Activated naive CD8-positive, alpha-beta T cell treated with anti-CD3 and anti-CD28 coated beads for 36 hours (primary cell): ENCODE measurements around the gene GIPC2. TPM values are rescaled to one million over a fixed set of nuclear protein-coding genes. Genes with fewer than 3 reads are reported as not detected.
"Not testable (repeated sequence)": the region's sequence is repeated elsewhere in the genome, so short reads cannot be mapped to it uniquely, and the experiment has no call there.

ENCODE experiments used
- DNase-seq: peaks from one replicate; pipeline ENCODE4 v3.0.0; 2021
- H3K27ac Mint-ChIP-seq: one replicate; pipeline ENCODE4 v1.8.0; 2022; ENCODE audit warnings: mild to moderate bottlenecking, moderate library complexity, mixed read lengths
- H3K27me3 Mint-ChIP-seq: one replicate; pipeline ENCODE4 v1.8.0; 2022; ENCODE audit warnings: mild to moderate bottlenecking, mixed read lengths
- H3K36me3 Mint-ChIP-seq: one replicate; pipeline ENCODE4 v1.8.0; 2021; ENCODE audit warnings: mild to moderate bottlenecking, mixed read lengths
- H3K4me1 Mint-ChIP-seq: one replicate; pipeline ENCODE4 v1.8.0; 2021; ENCODE audit warnings: mixed read lengths
- H3K4me3 Mint-ChIP-seq: one replicate; pipeline ENCODE4 v1.8.0; 2022; ENCODE audit warnings: mild to moderate bottlenecking, moderate library complexity, mixed read lengths
- H3K9me3 Mint-ChIP-seq: one replicate; pipeline ENCODE4 v1.8.0; 2022; ENCODE audit warnings: mixed read lengths
- total RNA-seq, 2 experiments: library from RNA; stranded (reverse); gene quantifications; one replicate each; pipeline ENCODE4 v1.2.3, GENCODE V29; 2021

GIPC2 gene
- total RNA-seq, 2 experiments from 2014 or later = 0.14 to 0.20 TPM

DNA sequence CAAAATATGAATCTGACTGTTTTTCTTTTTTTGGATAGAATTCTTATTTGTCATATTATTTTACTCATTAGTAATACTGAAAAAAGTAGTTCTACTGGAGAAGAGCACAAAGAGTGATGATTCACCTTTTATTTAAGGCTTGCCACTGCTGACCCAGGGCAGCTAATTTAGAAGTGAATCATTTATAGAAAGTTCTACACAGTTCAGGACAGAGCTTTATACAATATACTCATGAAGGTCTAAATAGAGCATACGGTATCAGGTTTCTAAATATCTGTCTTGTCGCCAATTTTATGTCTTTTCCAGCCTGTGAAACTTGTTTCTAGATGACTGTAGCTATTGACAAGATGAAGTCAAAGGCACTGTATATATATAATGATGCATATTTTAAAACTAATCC lies 25.0 kb downstream of the GIPC2 start:
- Mint-ChIP-seq H3K36me3 (no peaks in the 10 kb centered on the region), H3K27ac (no peak overlapping the region), H3K4me1 (no peaks in the 10 kb centered on the region), H3K9me3 (no peaks in the 10 kb centered on the region), H3K27me3 (peaks cover 14% of the 10 kb centered on the region), H3K4me3 (no peak overlapping the region)
- DNase-seq = no peak

DNA sequence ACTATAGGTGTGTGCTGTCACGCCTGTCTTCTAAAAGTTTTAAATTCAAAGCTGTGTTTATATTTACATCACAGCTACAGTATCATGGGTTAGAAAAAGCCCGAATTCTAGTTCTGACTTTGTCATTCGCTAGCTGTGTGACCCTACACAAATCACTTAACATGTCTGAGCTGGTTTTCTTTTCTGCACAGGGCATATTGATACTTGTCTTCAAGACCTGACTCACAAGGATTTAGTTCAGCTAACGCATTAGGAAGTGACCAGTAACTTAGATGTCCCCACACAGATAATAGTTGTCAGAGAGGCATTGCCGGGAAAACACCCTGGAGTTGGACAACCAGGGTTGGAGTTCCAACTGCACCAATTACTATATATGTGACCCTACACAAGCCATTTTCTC lies 25.9 kb downstream of the GIPC2 start:
- Mint-ChIP-seq H3K27me3 (peaks cover 14% of the 10 kb centered on the region), H3K36me3 (no peaks in the 10 kb centered on the region), H3K27ac (no peak overlapping the region), H3K4me1 (no peaks in the 10 kb centered on the region), H3K9me3 (no peaks in the 10 kb centered on the region), H3K4me3 (no peak overlapping the region)
- no peak for DNase-seq

DNA sequence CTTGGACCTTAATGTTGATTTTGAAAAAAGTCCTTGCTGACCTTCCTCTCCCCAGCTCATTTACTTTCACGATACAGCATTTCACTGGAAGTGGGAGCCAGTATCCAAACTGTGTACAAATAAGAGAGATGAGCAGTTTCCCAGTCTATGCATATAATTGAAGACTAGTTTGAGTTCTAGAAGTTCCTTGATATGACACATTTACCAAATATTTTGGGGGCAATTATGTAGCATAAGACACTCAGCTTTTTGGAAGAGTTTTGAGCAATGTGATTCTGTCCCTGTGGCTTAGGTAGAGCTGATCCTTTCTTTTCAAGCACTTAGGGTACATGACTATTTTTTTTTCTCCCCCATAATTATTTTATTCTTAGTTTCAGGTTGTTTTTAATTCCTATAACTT lies 26.4 kb downstream of the GIPC2 start:
- no peak for DNase-seq
- Mint-ChIP-seq H3K4me1 (no peaks in the 10 kb centered on the region), H3K27me3 (peaks cover 14% of the 10 kb centered on the region), H3K4me3 (no peak overlapping the region), H3K27ac (no peak overlapping the region), H3K9me3 (no peaks in the 10 kb centered on the region), H3K36me3 (no peaks in the 10 kb centered on the region)

DNA sequence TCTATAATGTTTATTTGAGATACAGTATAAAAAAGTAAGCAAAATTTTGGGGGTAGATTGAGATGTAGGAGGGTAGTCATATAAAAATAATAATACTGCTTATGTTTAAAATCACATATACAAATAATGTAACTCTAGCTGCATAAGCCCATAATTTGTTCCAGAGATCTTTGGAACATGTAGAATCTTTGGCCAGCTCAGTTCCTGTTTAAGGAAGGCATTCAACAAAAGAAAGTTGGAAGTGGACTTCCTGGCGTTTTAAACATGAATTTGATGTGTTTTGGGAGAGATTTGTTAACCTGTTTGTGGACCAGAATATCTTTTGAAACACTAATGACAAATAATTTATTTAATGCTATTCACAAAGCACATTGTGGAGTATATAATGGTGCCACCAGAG lies 27.7 kb downstream of the GIPC2 start:
- Mint-ChIP-seq H3K4me3 (no peak overlapping the region), H3K4me1 (no peaks in the 10 kb centered on the region), H3K36me3 (no peaks in the 10 kb centered on the region), H3K27ac (no peak overlapping the region), H3K9me3 (no peaks in the 10 kb centered on the region), H3K27me3 (peaks cover 10% of the 10 kb centered on the region)
- no peak for DNase-seq

DNA sequence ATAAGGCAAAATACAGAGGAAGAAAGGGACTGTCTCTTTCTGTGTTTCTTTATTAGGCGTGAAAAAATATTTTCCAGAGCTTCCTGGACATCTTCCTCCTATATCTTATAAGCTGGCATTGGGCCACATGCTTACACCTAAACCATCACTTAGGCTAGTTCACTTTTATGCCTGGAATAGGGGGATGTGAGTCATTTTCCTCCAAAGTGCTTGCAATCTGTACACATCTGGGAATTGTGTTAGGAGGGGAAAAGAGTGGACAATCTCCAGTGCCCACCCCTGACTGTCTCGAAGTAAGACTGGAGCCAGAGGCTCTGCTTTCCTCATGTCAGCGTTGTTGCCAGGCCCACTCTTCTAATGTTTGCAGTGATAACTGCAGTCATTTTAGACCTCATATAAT lies 29.9 kb downstream of the GIPC2 start:
- H3K9me3 Mint-ChIP-seq = no peaks in the 10 kb centered on the region
- H3K27ac Mint-ChIP-seq = no peak overlapping the region

DNA sequence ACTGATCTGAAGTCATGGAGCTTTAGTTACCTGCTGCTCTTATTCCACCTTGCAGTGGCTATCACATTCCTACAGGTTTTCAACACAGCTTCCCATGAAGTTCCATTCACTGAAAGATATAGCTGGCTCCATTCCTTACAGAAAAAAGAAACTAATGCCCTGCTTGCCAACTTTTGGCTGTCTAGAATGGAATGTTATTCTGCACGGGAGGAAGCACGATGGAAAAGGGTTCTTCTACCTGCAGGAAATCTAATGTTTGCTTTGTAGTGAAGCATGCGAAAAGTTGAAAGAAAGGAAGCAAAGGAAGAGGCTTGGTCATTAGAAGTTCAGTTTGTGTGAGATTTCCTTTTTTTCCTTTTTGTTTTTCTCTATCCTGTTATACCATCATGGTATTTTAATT lies 32.6 kb downstream of the GIPC2 start:
- H3K4me1 Mint-ChIP-seq = peaks cover 12% of the 10 kb centered on the region
- H3K36me3 Mint-ChIP-seq = no peaks in the 10 kb centered on the region
- H3K27me3 Mint-ChIP-seq = no peaks in the 10 kb centered on the region
- no peak for DNase-seq
- no peak overlapping the region for H3K27ac Mint-ChIP-seq
- no peaks in the 10 kb centered on the region for H3K9me3 Mint-ChIP-seq
- no peak overlapping the region for H3K4me3 Mint-ChIP-seq

More for the DNA sequence above, 29.9 kb downstream of the GIPC2 start:
- no peaks in the 10 kb centered on the region for H3K36me3 Mint-ChIP-seq
- no peak for DNase-seq
- no peak overlapping the region for H3K4me3 Mint-ChIP-seq
- peaks cover 6% of the 10 kb centered on the region for H3K4me1 Mint-ChIP-seq
- peaks cover 4% of the 10 kb centered on the region for H3K27me3 Mint-ChIP-seq

DNA sequence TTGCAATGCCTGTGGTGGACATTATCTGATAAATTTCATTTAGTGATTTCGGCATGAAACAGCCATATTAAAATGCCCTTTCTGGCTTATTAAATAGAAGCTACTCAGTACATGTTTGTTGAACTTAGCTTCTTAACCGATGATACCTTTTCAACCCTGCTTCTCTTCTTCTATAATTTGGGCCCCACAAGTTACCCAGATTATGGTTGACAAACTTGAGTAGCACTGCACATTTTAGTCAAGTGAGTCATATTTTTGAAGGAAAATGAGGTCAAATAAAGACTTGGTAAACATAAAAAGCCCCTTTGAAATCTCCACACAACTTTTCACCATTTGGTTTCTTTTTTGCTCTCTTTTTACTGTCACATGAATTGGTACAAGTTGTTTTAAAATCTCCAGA lies 33.8 kb downstream of the GIPC2 start:
- Mint-ChIP-seq H3K9me3 (peaks cover 2% of the 10 kb centered on the region), H3K27ac (no peak overlapping the region), H3K4me3 (no peak overlapping the region), H3K4me1 (peaks cover 12% of the 10 kb centered on the region), H3K36me3 (no peaks in the 10 kb centered on the region), H3K27me3 (no peaks in the 10 kb centered on the region)
- DNase-seq = no peak

DNA sequence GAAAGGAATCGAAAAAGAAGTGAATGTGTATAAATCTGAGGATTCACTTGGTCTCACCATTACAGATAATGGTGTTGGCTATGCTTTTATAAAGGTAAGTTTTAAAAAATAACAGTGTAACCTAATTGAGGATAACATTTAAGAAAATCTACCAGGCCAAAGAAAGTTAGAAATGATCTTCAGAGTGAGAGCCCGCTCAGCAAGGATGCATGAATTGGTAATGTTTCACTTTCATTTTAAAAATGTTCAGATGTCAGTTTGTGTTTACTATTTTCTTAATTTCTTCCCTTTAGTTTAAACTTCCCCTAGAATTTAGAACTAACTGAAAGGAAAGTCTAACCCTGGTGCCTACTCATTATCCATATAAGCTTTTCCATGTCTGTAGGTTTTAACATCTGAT lies 35.0 kb downstream of the GIPC2 start:
- Mint-ChIP-seq H3K27ac (peak overlapping the region; percentile 35), H3K4me1 (peaks cover 12% of the 10 kb centered on the region), H3K27me3 (no peaks in the 10 kb centered on the region), H3K36me3 (peaks cover 6% of the 10 kb centered on the region), H3K9me3 (peaks cover 13% of the 10 kb centered on the region), H3K4me3 (peak overlapping the region; percentile 11)
- no peak for DNase-seq

DNA sequence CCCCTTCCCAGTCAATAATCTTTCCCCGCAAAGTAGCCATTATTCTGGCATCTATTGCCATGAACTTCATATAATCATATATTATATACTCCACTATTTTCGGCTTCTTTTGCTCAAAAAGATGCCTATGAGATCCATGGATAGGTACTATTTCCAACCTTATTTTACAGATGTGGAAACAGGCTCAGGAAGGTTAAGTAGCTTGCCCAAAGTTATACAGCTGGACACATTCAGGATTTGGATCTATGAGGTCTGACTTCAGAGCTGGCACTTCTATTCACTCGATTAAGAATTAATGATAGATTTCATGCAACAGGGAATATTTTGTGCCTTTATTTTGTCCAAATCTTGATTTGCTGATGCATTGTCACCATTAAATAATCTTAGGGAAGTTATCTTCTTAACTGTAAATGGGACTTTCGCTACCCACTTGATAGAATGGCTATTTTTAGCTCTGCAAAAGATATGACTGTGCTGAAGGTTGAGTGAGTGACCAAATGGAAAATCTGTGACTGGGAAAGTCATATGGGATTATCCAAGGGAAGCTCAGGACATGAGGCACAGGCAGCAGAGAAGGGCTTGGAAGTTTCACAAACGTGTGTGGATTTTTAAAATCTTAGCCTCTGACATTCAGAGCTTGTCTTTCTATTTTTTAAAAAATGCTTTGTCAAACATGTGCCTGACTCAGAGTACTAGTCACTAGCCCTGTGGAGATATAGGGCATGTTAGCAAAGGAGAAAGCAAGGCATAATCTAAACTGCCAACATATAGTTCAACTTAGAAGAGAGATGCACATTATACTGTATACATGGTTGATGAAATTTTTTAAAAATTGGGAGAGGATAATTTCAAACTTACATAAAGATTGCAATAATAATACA lies 36.5 kb downstream of the GIPC2 start:
- H3K27me3 Mint-ChIP-seq = no peaks in the 10 kb centered on the region
- H3K4me1 Mint-ChIP-seq = peaks cover 12% of the 10 kb centered on the region
- peaks cover 14% of the 10 kb centered on the region for H3K36me3 Mint-ChIP-seq
- no peak for DNase-seq
- H3K9me3 Mint-ChIP-seq = peaks cover 27% of the 10 kb centered on the region
- H3K27ac Mint-ChIP-seq = no peak overlapping the region
- H3K4me3 Mint-ChIP-seq = no peak overlapping the region

DNA sequence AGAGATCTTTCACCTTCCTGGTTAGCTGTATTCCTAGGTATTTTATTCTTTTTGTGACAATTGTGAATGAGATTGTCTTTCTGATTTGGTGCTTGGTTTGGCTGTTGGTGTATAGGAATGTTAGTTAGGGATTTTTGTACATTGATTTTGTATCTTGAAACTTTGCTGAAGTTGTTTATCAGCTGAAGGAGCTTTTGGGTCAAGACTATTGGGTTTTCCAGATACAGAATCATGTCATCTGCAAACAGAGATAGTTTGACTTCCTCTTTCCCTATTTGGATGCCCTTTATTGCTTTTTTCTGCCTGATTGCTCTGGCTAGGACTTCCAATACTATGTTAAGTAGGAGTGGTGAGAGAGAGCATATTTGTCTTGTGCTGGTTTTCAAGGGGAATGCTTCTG lies 38.9 kb downstream of the GIPC2 start:
- not testable (repeated sequence) for H3K27ac Mint-ChIP-seq, H3K4me3 Mint-ChIP-seq, H3K4me1 Mint-ChIP-seq, H3K27me3 Mint-ChIP-seq, DNase-seq
- peaks cover 14% of the 10 kb centered on the region for H3K36me3 Mint-ChIP-seq
- H3K9me3 Mint-ChIP-seq = peaks cover 29% of the 10 kb centered on the region

DNA sequence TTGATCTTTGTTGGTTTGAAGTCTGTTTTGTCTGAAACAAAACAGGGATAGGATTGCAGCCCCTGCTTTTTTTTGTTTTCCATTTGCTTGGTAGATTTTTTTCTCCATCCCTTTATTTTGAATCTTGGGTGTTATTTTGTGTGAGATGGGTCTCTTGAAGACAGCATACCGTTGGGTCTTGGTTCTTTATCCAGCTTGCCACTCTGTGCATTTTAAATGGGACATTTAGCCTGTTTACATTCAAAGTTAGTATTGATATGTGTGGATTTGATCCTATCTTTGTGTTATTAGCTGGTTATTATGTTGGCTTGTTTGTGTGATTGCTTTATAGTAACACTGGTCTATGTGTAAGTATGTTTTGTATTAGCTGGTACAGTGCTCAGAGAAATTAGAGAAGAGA lies 40.9 kb downstream of the GIPC2 start:
- no peak for DNase-seq
- Mint-ChIP-seq H3K4me1 (peaks cover 3% of the 10 kb centered on the region), H3K4me3 (no peak overlapping the region), H3K36me3 (peaks cover 14% of the 10 kb centered on the region), H3K9me3 (peaks cover 29% of the 10 kb centered on the region), H3K27me3 (no peaks in the 10 kb centered on the region), H3K27ac (no peak overlapping the region)

DNA sequence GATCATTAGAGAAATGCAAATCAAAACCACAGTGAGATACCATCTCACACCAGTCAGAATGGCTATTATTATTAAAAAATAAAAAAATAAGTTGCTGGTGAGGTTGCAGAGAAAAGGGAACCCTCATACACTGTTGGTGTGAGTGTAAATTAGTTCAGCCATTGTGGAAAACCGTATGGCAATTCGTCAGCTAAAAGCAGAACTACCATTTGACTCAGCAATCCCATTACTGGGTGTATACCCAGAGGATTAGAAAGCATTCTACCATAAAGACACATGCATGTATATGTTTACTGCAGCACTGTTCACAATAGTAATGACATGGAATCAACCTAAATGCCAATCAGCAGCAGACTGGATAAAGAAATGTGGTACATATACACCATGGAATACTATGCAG lies 42.2 kb downstream of the GIPC2 start:
- Mint-ChIP-seq H3K9me3 (peaks cover 29% of the 10 kb centered on the region), H3K27ac (no peak overlapping the region), H3K4me3 (no peak overlapping the region), H3K4me1 (peaks cover 3% of the 10 kb centered on the region), H3K36me3 (peaks cover 14% of the 10 kb centered on the region), H3K27me3 (no peaks in the 10 kb centered on the region)
- DNase-seq = no peak

DNA sequence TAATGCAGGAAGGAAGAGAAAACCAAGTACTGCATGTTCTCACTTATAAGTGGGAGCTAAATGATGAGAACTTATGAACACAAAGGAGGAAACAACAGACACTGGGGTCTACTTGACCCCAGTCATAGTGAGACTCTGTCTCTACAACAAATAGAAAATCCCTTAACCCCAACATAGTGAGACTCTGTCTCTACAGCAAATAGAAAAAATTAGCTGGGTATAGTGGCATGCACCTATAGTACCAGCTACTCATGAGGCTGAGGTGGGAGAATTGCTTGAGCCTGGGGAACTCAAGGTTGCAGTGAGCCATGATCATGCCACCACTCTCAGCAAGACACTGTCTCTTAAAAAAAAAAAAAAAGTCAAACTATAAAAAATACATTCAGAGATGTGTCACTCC lies 42.7 kb downstream of the GIPC2 start:
- DNase-seq = no peak
- Mint-ChIP-seq H3K4me3 (no peak overlapping the region), H3K27me3 (no peaks in the 10 kb centered on the region), H3K9me3 (peaks cover 29% of the 10 kb centered on the region), H3K4me1 (peaks cover 3% of the 10 kb centered on the region), H3K27ac (no peak overlapping the region), H3K36me3 (peaks cover 14% of the 10 kb centered on the region)

DNA sequence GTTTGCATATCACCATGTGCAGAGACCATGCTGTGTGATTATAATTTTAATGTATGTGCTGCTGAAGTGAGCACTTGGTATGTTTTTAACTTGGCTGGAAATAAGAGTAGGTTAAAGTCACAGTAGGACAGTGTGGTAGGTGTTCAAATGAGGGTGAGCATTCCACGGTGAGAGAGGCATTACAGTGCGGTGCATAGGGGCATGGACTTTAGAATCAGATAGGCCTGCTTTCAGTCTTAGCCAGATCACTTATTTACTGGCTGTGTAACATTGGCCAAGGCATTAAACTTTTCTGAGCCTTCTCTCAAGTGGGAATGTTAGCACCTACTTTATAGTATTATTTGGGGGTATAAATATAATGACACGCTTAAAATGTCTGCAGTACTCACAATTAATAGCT lies 43.2 kb downstream of the GIPC2 start:
- no peak overlapping the region for H3K27ac Mint-ChIP-seq
- no peaks in the 10 kb centered on the region for H3K27me3 Mint-ChIP-seq
- H3K4me3 Mint-ChIP-seq = no peak overlapping the region
- peaks cover 29% of the 10 kb centered on the region for H3K9me3 Mint-ChIP-seq
- no peak for DNase-seq
- H3K36me3 Mint-ChIP-seq = peaks cover 14% of the 10 kb centered on the region
- peaks cover 3% of the 10 kb centered on the region for H3K4me1 Mint-ChIP-seq

DNA sequence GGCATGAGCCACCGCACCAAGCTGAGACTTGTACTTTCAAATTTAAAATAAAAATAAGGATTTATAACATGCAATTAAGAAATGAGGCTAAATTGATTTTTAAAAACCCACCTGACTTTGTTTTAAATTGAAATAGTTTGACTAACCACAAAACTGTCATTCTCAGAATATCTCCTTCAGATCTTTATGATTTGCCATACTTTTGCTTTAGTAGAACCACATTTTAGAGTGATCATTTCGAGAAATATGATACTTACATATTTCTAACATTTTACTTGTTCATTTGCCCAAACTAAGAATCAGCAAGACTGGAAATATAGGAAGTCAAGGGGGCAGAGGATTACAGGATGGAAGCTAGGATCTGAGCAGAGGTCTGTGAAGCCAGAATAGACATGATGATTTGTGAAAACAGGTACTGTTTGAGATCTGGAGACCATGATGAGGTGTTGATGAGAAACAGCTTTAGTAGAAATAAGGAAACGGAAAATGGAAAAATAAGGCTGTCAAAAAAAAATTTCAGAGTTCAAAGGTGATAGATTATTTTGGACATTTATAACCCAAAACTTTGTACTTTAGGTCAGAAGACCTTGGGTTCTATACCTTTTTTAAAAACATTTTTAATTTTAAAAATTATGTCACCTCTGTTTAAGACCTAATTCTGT lies 44.8 kb downstream of the GIPC2 start:
- Mint-ChIP-seq H3K27ac (no peak overlapping the region), H3K27me3 (peaks cover 4% of the 10 kb centered on the region), H3K4me3 (no peak overlapping the region), H3K9me3 (peaks cover 18% of the 10 kb centered on the region), H3K4me1 (peaks cover 3% of the 10 kb centered on the region), H3K36me3 (peaks cover 10% of the 10 kb centered on the region)
- DNase-seq = no peak
